ENCODE measurements around the gene PTPRO. TPM values are rescaled to one million over a fixed set of nuclear protein-coding genes. Genes with fewer than 3 reads are reported as not detected.

Gene PTPRO
- total RNA-seq, 6 experiments from 2014 or later, result 0.07 to 0.19 (median 0.09) TPM; not detected in 1

- Mint-ChIP-seq H3K27ac (no peak overlapping the region), H3K9me3 (no peaks in the 10 kb centered on the region)
Measured at GRCh38 chr12:15541996-15542631, 219.8 kb downstream of the PTPRO start.

GRCh38 chr12:15543347-15543746 lies 221.0 kb downstream of the PTPRO start:
- Mint-ChIP-seq H3K4me1 (ENCODE audit: low read depth) (peaks cover 40% of the 10 kb centered on the region), H3K4me3 (no peak overlapping the region), H3K27ac (no peak overlapping the region), H3K9me3 (no peaks in the 10 kb centered on the region), H3K27me3 (ENCODE audit: insufficient read depth) (no peaks in the 10 kb centered on the region), H3K36me3 (ENCODE audit: low read depth) (no peaks in the 10 kb centered on the region)
- DNase-seq, result no peak
- TF ChIP-seq CTCF (IDR thresholded peaks at IDR 0.05), result no peak

More at GRCh38 chr12:15541996-15542631, 219.8 kb downstream of the PTPRO start:
- no peak for DNase-seq
- no peak overlapping the region for H3K4me3 Mint-ChIP-seq
- TF ChIP-seq CTCF (IDR thresholded peaks at IDR 0.05), result no peak
- H3K27me3 Mint-ChIP-seq (ENCODE audit: insufficient read depth), result no peaks in the 10 kb centered on the region
- H3K36me3 Mint-ChIP-seq (ENCODE audit: low read depth), result no peaks in the 10 kb centered on the region
- peaks cover 40% of the 10 kb centered on the region for H3K4me1 Mint-ChIP-seq (ENCODE audit: low read depth)

GRCh38 chr12:15544589-15544988 lies 222.3 kb downstream of the PTPRO start:
- no peaks in the 10 kb centered on the region for H3K36me3 Mint-ChIP-seq (ENCODE audit: low read depth)
- no peak for TF ChIP-seq CTCF (IDR thresholded peaks at IDR 0.05)
- H3K9me3 Mint-ChIP-seq, result no peaks in the 10 kb centered on the region
- no peak for DNase-seq
- H3K4me3 Mint-ChIP-seq, result no peak overlapping the region
- no peak overlapping the region for H3K27ac Mint-ChIP-seq
- H3K4me1 Mint-ChIP-seq (ENCODE audit: low read depth), result peaks cover 35% of the 10 kb centered on the region
- no peaks in the 10 kb centered on the region for H3K27me3 Mint-ChIP-seq (ENCODE audit: insufficient read depth)

- Mint-ChIP-seq H3K27ac (no peak overlapping the region), H3K4me1 (ENCODE audit: low read depth) (peaks cover 27% of the 10 kb centered on the region), H3K4me3 (no peak overlapping the region), H3K36me3 (ENCODE audit: low read depth) (no peaks in the 10 kb centered on the region), H3K27me3 (ENCODE audit: insufficient read depth) (no peaks in the 10 kb centered on the region), H3K9me3 (no peaks in the 10 kb centered on the region)
- no peak for TF ChIP-seq CTCF (IDR thresholded peaks at IDR 0.05)
- no peak for DNase-seq
Measured at GRCh38 chr12:15545334-15545733, 223.0 kb downstream of the PTPRO start.

GRCh38 chr12:15546102-15546701 lies 223.9 kb downstream of the PTPRO start:
- DNase-seq, result no peak
- TF ChIP-seq CTCF (IDR thresholded peaks at IDR 0.05), result no peak
- Mint-ChIP-seq H3K27me3 (ENCODE audit: insufficient read depth) (no peaks in the 10 kb centered on the region), H3K9me3 (no peaks in the 10 kb centered on the region), H3K4me3 (no peak overlapping the region), H3K27ac (no peak overlapping the region), H3K36me3 (ENCODE audit: low read depth) (no peaks in the 10 kb centered on the region), H3K4me1 (ENCODE audit: low read depth) (peaks cover 19% of the 10 kb centered on the region)
